Small intestine (tissue), 7 donors: ENCODE results near the gene MIEF1. TPM values are rescaled to one million over a fixed set of nuclear protein-coding genes. Genes with fewer than 3 reads are reported as not detected.

Source experiments
- DNase-seq, 2 donors: peaks; one replicate each; pipeline versions ENCODE4 v3.0.0 to v3.0.0-alpha.2; 2013
- FAIRE-seq: peaks from 2 replicates; lab custom pipeline; 2012; peaks lifted over from hg19 to GRCh38; lab: Jason Lieb, UNC
- H3K27ac ChIP-seq, 3 donors: one replicate each; pipeline ENCODE4 v1.5.1; 2013; ENCODE audit warnings: low read length in 2 of 3, mild to moderate bottlenecking in 2 of 3, control low read depth in 1 of 3, inconsistent platforms in 1 of 3, low read depth in 1 of 3, moderate library complexity in 1 of 3
- H3K27me3 ChIP-seq, 3 donors: one replicate each; pipeline ENCODE4 v1.6.1; 2013; ENCODE audit warnings: low read length in 3 of 3, inconsistent platforms in 1 of 3; ENCODE audit not compliant: control insufficient read depth in 3 of 3, insufficient read depth in 3 of 3
- H3K36me3 ChIP-seq, 3 donors: one replicate each; pipeline ENCODE4 v1.6.1; 2013; ENCODE audit warnings: low read length in 3 of 3, inconsistent platforms in 1 of 3, low read depth in 1 of 3, mild to moderate bottlenecking in 1 of 3, moderate library complexity in 1 of 3; ENCODE audit not compliant: control insufficient read depth in 3 of 3, insufficient read depth in 2 of 3
- H3K4me1 ChIP-seq, 3 donors: one replicate each; pipeline ENCODE4 v1.6.1; 2013; ENCODE audit warnings: low read length in 2 of 3, inconsistent platforms in 1 of 3, low read depth in 1 of 3, mild to moderate bottlenecking in 1 of 3, moderate library complexity in 1 of 3; ENCODE audit not compliant: control insufficient read depth in 3 of 3, insufficient read depth in 2 of 3
- H3K4me3 ChIP-seq, 3 donors: one replicate each; pipeline ENCODE4 v1.5.1; 2013; ENCODE audit warnings: low read length in 3 of 3, control low read depth in 1 of 3, inconsistent platforms in 1 of 3, low read depth in 1 of 3, mild to moderate bottlenecking in 1 of 3, moderate library complexity in 1 of 3
- H3K9me3 ChIP-seq, 2 donors: one replicate each; pipeline ENCODE4 v1.6.1; 2013; ENCODE audit warnings: low read depth in 1 of 2, low read length in 1 of 2; ENCODE audit not compliant: control insufficient read depth in 2 of 2, insufficient read depth in 1 of 2
- WGBS, 3 donors: extraction: QIAGEN DNeasy Blood & Tissue Kit; methylation state at CpG; one replicate each; pipeline ENCODE4 v1.1.7; 2013; 5-methylcytosine and 5-hydroxymethylcytosine counted together
- polyA plus RNA-seq, 4 donors: library from polyadenylated mRNA; stranded (reverse) in 3 of 4; unstranded in 1 of 4; fragments of 200-250 nt in 3 of 4; fragments of 120-200 nt in 1 of 4; gene quantifications; one replicate each; pipeline versions ENCODE4 v1.2.1 to v1.2.3, GENCODE V29; 2013
- donor health status: healthy with polysubstance abuse.
- donor health status: control.
- donor health status: control.
- donor health status: Bipolar disorder and iron deficiency.
- donor health status: healthy.

MIEF1 gene
- polyA plus RNA-seq, 4 donors: 12.2 to 37.5 (median 18.7) TPM

- H3K27ac ChIP-seq: no peak overlapping the region
- H3K9me3 ChIP-seq: no peaks in the 10 kb centered on the region
- WGBS, 3 donors: 4 to 8% (median 8%) methylated on average over 28 to 41 of the region's 41 CpGs
- FAIRE-seq: no peak
- H3K4me3 ChIP-seq: no peak overlapping the region
- peaks cover 0 to 16% (median 2%) of the 10 kb centered on the region in 3 donors for H3K36me3 ChIP-seq
- H3K4me1 ChIP-seq: peaks cover 0 to 20% (median 3%) of the 10 kb centered on the region in 3 donors
- H3K27me3 ChIP-seq: no peaks in the 10 kb centered on the region
- peak; percentile 64 to 87 for DNase-seq
Measured at GRCh38 chr22:39534591-39535356, 32.7 kb downstream of the MIEF1 start.

GRCh38 chr22:39535357-39535725 is 33.3 kb downstream of the MIEF1 start:
- FAIRE-seq: no peak
- H3K4me1 ChIP-seq: peaks cover 0 to 16% (median 3%) of the 10 kb centered on the region in 3 donors
- peaks cover 0 to 11% (median 0%) of the 10 kb centered on the region in 3 donors for H3K36me3 ChIP-seq
- 27 to 44% (median 41%) methylated on average over 12 to 13 of the region's 13 CpGs for whole genome bisulfite sequencing, 3 donors
- H3K9me3 ChIP-seq: no peaks in the 10 kb centered on the region
- no peak for DNase-seq
- H3K4me3 ChIP-seq: no peak overlapping the region
- no peak overlapping the region for H3K27ac ChIP-seq
- H3K27me3 ChIP-seq: peaks cover 0 to 4% (median 0%) of the 10 kb centered on the region in 3 donors

GRCh38 chr22:39535831-39536449 is 33.9 kb downstream of the MIEF1 start:
- no peak for DNase-seq
- Histone ChIP-seq H3K27ac (no peak overlapping the region), H3K36me3 (peaks cover 0 to 5% (median 0%) of the 10 kb centered on the region in 3 donors), H3K9me3 (no peaks in the 10 kb centered on the region), H3K27me3 (peaks cover 0 to 4% (median 0%) of the 10 kb centered on the region in 3 donors), H3K4me3 (no peak overlapping the region), H3K4me1 (peaks cover 0 to 15% (median 3%) of the 10 kb centered on the region in 3 donors)
- FAIRE-seq: no peak
- WGBS, 3 donors: 79 to 87% (median 86%) methylated on average over 15 of the region's 15 CpGs

- FAIRE-seq (no peak), DNase-seq (no peak)
- no peaks in the 10 kb centered on the region for H3K36me3 ChIP-seq
- H3K4me1 ChIP-seq: peaks cover 0 to 7% (median 0%) of the 10 kb centered on the region in 3 donors
- no peaks in the 10 kb centered on the region for H3K9me3 ChIP-seq
- no peak overlapping the region for H3K27ac ChIP-seq
- WGBS, 3 donors: 53 to 68% (median 53%) methylated on average over 8 of the region's 8 CpGs
- H3K27me3 ChIP-seq: peaks cover 0 to 4% (median 0%) of the 10 kb centered on the region in 3 donors
- no peak overlapping the region for H3K4me3 ChIP-seq
Measured at GRCh38 chr22:39536711-39537110, 34.6 kb downstream of the MIEF1 start.

GRCh38 chr22:39537975-39538374 is 35.9 kb downstream of the MIEF1 start:
- DNase-seq: no peak
- FAIRE-seq: no peak
- H3K4me1 ChIP-seq: peaks cover 0 to 4% (median 0%) of the 10 kb centered on the region in 3 donors
- no peaks in the 10 kb centered on the region for H3K36me3 ChIP-seq
- peaks cover 0 to 7% (median 0%) of the 10 kb centered on the region in 3 donors for H3K27me3 ChIP-seq
- H3K27ac ChIP-seq: no peak overlapping the region
- H3K9me3 ChIP-seq: no peaks in the 10 kb centered on the region
- H3K4me3 ChIP-seq: no peak overlapping the region
- WGBS, 3 donors: 44 to 60% (median 47%) methylated on average over 2 of the region's 2 CpGs

- no peaks in the 10 kb centered on the region for H3K9me3 ChIP-seq
- H3K4me3 ChIP-seq: no peak overlapping the region
- 15 to 21% (median 18%) methylated on average over 11 of the region's 11 CpGs for WGBS, 3 donors
- FAIRE-seq (no peak), DNase-seq (peak in 1 of 2 donors; percentile 38)
- no peak overlapping the region for H3K27ac ChIP-seq
- H3K4me1 ChIP-seq: no peaks in the 10 kb centered on the region
- H3K27me3 ChIP-seq: peaks cover 0 to 22% (median 0%) of the 10 kb centered on the region in 3 donors
- no peaks in the 10 kb centered on the region for H3K36me3 ChIP-seq
Measured at GRCh38 chr22:39543095-39543494, 41.0 kb downstream of the MIEF1 start.

- Histone ChIP-seq H3K9me3 (no peaks in the 10 kb centered on the region), H3K4me3 (no peak overlapping the region), H3K27ac (no peak overlapping the region), H3K27me3 (peaks cover 0 to 36% (median 0%) of the 10 kb centered on the region in 3 donors), H3K4me1 (no peaks in the 10 kb centered on the region), H3K36me3 (no peaks in the 10 kb centered on the region)
- WGBS, 3 donors: 26 to 37% (median 29%) methylated on average over 39 of the region's 39 CpGs
- DNase-seq (peak in 1 of 2 donors; percentile 75), FAIRE-seq (no peak)
Measured at GRCh38 chr22:39545386-39546365, 43.6 kb downstream of the MIEF1 start.
